ENCODE data around the gene COA8. TPM values are rescaled to one million over a fixed set of nuclear protein-coding genes. Genes with fewer than 3 reads are reported as not detected.
A peak's percentile ranks its signal among the peaks of the same experiment; 100 is the strongest.

Gene COA8
- total and polyA plus RNA-seq, 2 of the 13 experiments (the other 11 are each of a cell fraction or from before 2014, with no cell fraction given): 10.9 to 25.1 TPM

DNA sequence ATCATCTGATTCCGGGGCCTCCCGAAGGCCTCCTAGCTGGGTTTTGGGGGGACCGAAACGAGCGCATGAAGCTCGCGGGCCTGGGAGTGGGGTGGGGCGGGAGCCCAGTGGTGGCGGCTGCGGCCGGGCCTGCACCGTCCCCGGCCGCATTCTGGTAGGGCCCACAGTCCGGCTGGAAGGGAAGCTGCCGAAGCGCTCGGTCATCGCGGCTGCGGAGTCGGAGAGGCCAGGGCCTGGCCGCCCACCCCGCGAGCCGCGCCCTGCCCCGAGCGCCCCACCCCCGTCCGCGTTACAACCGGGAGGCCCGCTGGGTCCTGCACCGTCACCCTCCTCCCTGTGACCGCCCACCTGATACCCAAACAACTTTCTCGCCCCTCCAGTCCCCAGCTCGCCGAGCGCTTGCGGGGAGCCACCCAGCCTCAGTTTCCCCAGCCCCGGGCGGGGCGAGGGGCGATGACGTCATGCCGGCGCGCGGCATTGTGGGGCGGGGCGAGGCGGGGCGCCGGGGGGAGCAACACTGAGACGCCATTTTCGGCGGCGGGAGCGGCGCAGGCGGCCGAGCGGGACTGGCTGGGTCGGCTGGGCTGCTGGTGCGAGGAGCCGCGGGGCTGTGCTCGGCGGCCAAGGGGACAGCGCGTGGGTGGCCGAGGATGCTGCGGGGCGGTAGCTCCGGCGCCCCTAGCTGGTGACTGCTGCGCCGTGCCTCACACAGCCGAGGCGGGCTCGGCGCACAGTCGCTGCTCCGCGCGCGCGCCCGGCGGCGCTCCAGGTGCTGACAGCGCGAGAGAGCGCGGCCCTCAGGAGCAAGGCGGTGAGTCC, 66.1 kb downstream of the COA8 start, which contains the start of gene KLC1 (continued):
- TF ChIP-seq, protein P1, sequence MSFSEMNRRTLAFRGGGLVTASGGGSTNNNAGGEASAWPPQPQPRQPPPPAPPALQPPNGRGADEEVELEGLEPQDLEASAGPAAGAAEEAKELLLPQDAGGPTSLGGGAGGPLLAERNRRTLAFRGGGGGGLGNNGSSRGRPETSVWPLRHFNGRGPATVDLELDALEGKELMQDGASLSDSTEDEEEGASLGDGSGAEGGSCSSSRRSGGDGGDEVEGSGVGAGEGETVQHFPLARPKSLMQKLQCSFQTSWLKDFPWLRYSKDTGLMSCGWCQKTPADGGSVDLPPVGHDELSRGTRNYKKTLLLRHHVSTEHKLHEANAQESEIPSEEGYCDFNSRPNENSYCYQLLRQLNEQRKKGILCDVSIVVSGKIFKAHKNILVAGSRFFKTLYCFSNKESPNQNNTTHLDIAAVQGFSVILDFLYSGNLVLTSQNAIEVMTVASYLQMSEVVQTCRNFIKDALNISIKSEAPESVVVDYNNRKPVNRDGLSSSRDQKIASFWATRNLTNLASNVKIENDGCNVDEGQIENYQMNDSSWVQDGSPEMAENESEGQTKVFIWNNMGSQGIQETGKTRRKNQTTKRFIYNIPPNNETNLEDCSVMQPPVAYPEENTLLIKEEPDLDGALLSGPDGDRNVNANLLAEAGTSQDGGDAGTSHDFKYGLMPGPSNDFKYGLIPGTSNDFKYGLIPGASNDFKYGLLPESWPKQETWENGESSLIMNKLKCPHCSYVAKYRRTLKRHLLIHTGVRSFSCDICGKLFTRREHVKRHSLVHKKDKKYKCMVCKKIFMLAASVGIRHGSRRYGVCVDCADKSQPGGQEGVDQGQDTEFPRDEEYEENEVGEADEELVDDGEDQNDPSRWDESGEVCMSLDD (CRISPR knock-in tag; IDR thresholded peaks at IDR 0.05; ENCODE audit: borderline replicate concordance): peak; percentile 79; the same call in 1 of the 2 replicates
- TF ChIP-seq GATAD2A (CRISPR knock-in tag; IDR thresholded peaks at IDR 0.05) (peak; percentile 2; the same call in 1 of the 2 replicates), ZNF782 (CRISPR knock-in tag; IDR thresholded peaks at IDR 0.05; ENCODE audit: borderline replicate concordance) (peak; percentile 27; the same call in 1 of the 2 replicates), PAF1 (CRISPR knock-in tag; IDR thresholded peaks at IDR 0.05) (no peak), E2F1 (CRISPR knock-in tag; IDR thresholded peaks at IDR 0.05) (no peak), ZNF530 (CRISPR knock-in tag; IDR thresholded peaks at IDR 0.05; ENCODE audit: low read depth) (no peak), MTF1 (CRISPR knock-in tag; IDR thresholded peaks at IDR 0.05) (no peak), CREB3 (CRISPR knock-in tag; IDR thresholded peaks at IDR 0.05) (no peak; the same call in 1 of the 2 replicates), GPBP1L1 (CRISPR knock-in tag; IDR thresholded peaks at IDR 0.05) (no peak), ZBTB38 (CRISPR knock-in tag; IDR thresholded peaks at IDR 0.05) (peak; percentile 49; the same call in 1 of the 2 replicates), PHF21A (CRISPR knock-in tag; IDR thresholded peaks at IDR 0.05) (peak; percentile 16; the same call in 1 of the 2 replicates), KDM3A (CRISPR knock-in tag; IDR thresholded peaks at IDR 0.05; ENCODE audit: low read depth) (no peak; the same call in 1 of the 2 replicates), NFE2 (CRISPR knock-in tag; IDR thresholded peaks at IDR 0.05) (no peak), MEIS1 (CRISPR knock-in tag; IDR thresholded peaks at IDR 0.05; ENCODE audit: borderline replicate concordance) (peak; percentile 61; the same call in 1 of the 2 replicates), SMARCC2 (IDR thresholded peaks at IDR 0.05) (no peak), RARA (CRISPR knock-in tag; IDR thresholded peaks at IDR 0.05) (peak; percentile 10; the same call in 1 of the 2 replicates), ZNF138 (CRISPR knock-in tag; IDR thresholded peaks at IDR 0.05; ENCODE audit: low read depth) (no peak; the same call in 1 of the 2 replicates)

Measured in HepG2 (cell line).